Activated CD8-positive, alpha-beta memory T cell treated with anti-CD3 and anti-CD28 coated beads for 1 hour (primary cell): ENCODE measurements around the gene PDK3.

Experiments used
- DNase-seq, 2 donors: peaks; one replicate each; pipeline ENCODE4 v3.0.0-alpha.2; 2020; ENCODE audit warnings: low read depth in 1 of 2; ENCODE audit errors: extremely low read depth in 1 of 2

PDK3 gene

GRCh38 chrX:24480400-24480865 lies 15.3 kb downstream of the PDK3 start:
- no peak for DNase-seq

DNA sequence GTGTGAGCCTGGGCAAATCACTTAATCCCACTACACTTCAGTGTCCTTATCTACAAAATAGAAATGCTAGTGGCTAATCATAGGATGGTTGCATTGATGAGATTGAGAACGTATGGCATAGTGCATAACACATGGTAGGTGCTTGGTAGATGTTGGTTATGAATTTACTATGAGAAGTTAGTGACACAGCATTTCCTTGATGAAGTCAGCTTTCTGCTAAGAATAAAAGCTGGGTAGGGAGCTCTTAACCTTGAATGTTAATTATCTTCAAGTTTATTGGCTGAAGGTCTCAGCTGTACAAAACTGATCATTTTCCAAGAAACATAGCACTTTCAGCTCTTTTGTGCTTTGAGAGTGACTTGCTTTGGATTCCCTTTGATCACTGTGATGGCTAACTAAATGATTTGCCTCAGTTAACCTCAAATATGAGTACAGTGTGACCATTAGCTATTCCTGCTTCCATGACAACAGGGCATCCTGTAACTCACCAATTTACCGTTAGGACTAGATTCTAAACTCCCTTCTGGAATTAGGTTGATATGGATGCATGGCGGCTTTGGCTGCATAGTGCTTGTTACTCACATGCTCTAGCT lies 17.8 kb downstream of the PDK3 start:
- DNase-seq, result no peak

- DNase-seq, result no peak
These were observed 18.5 kb downstream of the PDK3 start for GRCh38 chrX:24483596-24483995.

DNA sequence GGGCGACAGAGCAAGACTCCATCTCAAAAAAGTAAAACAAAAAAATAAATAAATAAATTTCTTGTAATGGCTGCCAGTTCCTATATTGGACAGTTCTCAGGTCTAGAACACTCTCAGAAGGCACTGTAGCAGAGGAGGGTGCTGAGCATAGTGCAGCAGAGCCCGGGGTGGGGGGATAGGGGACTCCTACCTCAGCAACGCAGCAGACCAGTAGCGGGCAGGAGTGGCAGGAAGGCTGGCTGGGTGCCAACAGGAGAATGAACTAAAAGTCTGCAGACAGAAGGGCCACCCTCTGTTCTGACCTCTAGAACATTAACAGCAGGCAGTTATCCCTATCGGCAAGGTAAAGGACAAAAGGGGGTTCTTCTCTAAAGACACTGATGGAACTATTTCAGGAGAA lies 20.2 kb downstream of the PDK3 start:
- DNase-seq, result no peak

DNA sequence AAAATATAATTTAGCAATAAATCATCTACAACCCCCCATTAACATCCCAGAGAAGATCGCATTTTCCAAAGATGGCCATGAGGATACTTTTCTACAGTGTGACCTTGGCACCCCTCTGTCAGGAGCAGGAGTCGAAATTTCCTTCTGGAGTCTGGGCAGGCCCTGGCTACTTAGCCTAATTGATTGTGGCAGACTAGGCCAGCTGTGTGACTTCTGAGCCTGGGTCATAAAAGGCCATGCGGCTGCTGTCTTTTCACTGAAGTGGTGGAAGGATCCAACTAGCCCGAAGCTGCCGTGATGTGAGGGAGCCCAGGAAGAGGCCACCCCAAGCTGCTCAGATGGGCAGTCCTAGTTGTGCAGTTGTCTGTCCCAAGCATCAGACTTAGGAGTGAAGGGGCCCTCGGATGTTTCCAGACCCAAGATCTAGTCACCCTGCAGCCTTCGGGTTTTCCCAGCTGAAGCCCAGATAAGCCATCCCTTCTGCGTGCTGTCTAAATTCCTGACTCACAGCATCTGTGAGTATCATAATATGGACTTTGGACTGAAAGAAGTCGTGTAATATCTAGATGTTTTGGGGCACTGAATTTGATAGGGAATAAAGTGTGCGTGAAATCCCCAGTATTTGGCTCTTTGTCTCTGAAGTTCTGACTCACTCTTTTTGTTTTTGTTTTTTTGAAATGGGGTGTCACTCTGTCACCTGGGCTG lies 21.0 kb downstream of the PDK3 start:
- DNase-seq, result no peak

DNA sequence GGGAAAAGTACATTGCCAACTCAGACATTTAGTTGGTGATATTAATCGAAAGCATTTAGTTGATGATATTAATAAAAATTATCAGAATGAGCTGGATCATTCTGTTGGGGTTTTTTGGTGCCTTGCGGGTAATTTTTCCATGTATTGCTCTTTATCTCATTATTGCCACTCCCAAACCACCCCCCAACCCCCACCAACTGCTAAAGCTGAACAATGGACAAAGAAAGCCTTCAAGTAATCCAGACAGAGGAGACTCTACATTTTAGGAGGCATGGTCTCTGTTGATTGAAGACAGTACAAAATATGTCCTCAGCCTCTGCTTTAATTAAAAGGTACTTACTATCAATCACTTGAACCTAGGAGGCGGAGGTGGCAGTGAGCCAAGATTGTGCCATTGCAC lies 22.5 kb downstream of the PDK3 start:
- no peak for DNase-seq

DNA sequence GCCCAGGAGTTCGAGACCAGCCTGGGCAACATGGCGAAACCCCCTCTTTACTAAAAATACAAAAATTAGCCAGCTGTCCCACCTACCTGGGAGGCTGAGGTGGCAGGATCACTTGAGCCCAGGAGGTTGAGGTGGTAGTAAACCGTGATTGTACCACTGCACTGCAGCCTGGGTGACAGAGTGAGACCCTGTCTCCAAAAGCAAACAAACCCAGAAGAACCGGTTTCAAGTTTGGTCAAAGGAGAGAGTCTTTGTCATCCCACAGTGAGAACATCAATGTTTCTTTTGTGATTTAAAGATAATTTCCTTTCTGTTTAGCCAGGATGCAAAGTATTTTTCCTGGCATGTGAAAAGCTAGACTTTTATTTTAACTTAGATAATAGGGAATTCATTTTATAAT lies 26.7 kb downstream of the PDK3 start:
- DNase-seq, result no peak

DNA sequence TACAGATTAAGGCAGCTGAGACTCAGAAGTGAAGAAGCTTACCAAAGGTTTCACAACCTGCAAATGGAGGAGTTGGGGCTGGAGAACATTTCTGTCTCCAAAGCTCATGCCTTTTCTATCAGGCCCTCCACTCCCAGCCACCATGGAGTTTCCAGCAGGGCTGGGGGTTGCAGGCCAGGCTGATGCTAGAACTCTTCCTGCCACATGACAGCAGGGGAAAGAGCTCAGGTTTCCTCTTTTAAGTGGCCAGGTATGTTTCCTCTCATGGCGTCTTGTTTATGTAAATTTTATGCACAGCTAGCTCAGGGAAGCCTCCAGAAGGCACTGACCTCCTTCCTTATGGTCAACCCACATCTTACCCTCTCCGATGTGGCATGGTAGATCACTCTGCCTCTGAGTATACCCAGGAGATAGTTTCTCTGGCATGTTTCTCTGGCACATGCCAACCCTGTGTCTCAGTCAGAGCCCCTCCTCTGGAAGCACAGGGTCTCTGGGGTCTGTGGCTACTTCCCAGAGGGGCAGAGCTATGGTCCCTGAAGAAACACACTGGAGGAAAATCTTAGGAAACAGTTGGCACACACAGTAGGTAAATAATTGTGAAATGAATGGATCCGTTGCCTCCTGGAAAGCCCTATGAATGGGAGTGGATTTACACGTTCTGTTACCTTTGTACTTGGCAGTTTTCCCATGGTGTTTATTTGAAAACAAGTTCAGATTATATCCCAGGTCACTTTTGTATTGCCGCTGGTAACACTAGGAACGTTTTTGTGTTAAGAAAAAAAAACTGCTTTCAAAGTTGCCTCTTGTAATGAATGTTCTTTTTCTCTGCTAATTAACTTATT lies 28.9 kb downstream of the PDK3 start:
- no peak for DNase-seq

GRCh38 chrX:24494647-24495075 lies 29.6 kb downstream of the PDK3 start:
- DNase-seq, result no peak

- no peak for DNase-seq
These were observed 30.6 kb downstream of the PDK3 start for GRCh38 chrX:24495700-24496099.

DNA sequence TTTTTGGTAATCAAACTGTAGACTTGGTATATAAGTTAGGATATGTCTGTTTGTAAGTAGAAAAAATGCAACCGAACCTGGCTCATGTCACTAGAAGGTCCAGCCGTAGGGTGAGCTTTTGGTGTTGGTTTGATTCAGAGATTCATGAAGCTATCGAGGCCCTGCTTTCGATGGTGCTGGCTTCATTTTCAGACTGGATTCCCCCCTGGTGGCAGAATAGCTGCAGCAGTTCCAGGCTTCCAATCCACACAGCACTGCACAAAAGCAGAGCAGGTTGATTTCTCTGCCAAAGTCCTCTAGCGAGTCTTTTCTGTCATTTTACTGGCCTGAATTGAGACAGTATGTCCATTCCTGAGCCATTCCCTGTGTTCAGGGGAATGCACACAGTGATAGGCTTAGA lies 33.1 kb downstream of the PDK3 start:
- DNase-seq, result no peak

GRCh38 chrX:24498975-24499374 lies 33.9 kb downstream of the PDK3 start:
- no peak for DNase-seq

GRCh38 chrX:24506082-24506481 lies 41.0 kb downstream of the PDK3 start:
- DNase-seq, result no peak

GRCh38 chrX:24508375-24508774 lies 43.3 kb downstream of the PDK3 start:
- DNase-seq, result no peak

DNA sequence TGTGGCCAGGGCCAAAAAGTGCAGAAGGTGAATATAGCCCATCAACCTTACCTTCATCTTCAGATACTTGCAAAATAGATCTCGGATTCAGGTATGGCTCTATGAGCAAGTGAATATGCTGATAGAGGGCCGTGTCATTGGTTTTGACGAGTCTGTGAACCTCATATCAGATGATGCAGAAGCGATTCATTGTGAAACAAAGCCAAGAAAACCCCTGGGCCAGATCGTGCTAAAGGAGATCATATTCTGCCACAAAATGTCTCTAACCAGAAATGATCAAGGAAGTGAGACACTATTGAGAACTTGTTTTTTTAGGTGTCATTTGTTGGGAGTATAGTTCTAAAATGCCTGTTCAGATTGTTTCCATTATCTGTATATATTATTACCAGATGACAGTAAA lies 48.3 kb downstream of the PDK3 start:
- no peak for DNase-seq

DNA sequence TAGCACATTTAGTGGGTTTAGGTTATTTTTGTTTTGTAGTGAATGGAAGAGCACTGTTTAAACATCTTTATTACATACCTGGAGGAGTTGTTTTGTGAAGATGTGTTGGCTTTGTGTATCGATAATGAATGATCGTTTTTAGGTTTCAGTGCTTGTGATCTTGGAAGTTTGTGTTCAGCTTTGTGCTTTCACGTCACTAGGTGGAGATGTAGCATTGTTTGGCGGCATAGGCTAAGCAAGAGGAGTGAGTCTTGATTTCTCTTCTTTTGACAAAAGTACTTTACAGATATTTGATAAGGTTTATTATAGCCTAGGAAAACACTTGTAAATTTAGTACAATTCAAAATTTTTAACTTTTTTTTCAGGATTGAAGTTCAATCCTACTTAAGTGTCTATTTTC lies 50.4 kb downstream of the PDK3 start:
- no peak for DNase-seq

DNA sequence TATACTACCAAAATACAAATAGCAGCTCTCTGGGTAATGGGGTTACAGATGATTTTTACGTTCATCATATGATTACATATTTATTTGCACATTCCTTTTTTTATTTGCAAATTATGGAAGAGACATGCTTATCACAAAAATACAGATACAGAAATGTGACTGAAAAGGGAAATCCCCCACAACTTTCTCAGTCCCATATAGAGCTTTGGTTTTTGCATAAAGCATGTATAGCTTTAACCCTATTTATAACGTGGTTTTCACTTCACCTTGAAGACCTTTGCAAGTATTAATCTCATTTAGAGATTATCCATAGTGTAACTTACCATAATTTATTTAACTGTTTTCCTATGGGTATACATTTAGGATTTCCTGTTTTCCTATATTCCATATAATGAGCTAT lies 55.4 kb downstream of the PDK3 start:
- no peak for DNase-seq

DNA sequence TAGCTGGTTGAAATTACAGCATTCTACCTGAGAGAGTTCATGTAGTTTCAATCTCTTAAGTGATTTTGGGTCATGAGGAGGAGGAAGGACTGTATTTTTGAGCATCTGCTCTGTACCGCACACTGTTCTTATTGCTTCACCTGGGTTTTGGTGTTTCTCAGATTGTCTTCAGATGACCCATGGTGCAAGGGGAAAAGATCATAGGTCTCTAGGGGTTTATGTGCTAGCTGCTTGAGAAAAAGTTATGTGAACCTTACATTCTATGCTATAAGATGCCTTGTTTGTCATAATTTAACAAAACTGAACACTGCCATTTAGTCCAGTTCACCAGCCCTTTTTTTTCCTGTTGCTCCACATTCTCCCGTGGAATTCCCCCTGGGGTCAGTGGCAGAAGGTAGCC lies 60.4 kb downstream of the PDK3 start:
- DNase-seq, result no peak

GRCh38 chrX:24526616-24527015 lies 61.5 kb downstream of the PDK3 start:
- no peak for DNase-seq

GRCh38 chrX:24528605-24529004 lies 63.5 kb downstream of the PDK3 start:
- no peak for DNase-seq

GRCh38 chrX:24536551-24536950 lies 71.5 kb downstream of the PDK3 start:
- DNase-seq, result no peak

GRCh38 chrX:24542756-24543155 lies 77.7 kb downstream of the PDK3 start:
- no peak for DNase-seq
